Mucosa of stomach (tissue), 1 donor: ENCODE results near the gene GJB2.

Experiments used
- H3K27me3 ChIP-seq: one replicate; pipeline ENCODE4 v1.7.0; 2013; ENCODE audit warnings: mild to moderate bottlenecking, low read length; ENCODE audit not compliant: control insufficient read depth, insufficient read depth
- H3K36me3 ChIP-seq: one replicate; pipeline ENCODE4 v1.7.0; 2013; ENCODE audit warnings: low read length; ENCODE audit not compliant: control insufficient read depth, insufficient read depth
- H3K4me1 ChIP-seq: one replicate; pipeline ENCODE4 v1.7.0; 2013; ENCODE audit warnings: mild to moderate bottlenecking, low read length; ENCODE audit not compliant: control insufficient read depth, insufficient read depth
- H3K4me3 ChIP-seq: one replicate; pipeline ENCODE4 v1.7.0; 2013; ENCODE audit warnings: low read length
- H3K9ac ChIP-seq: one replicate; pipeline ENCODE4 v1.7.0; 2013; ENCODE audit warnings: mild to moderate bottlenecking, low read length, moderate library complexity
- H3K9me3 ChIP-seq: one replicate; pipeline ENCODE4 v1.7.0; 2013; ENCODE audit warnings: mild to moderate bottlenecking, low read length, moderate library complexity; ENCODE audit not compliant: control insufficient read depth
- donor health status: Pancreatic carcinoma.

The GJB2 gene

GRCh38 chr13:20192836-20193161 is at the start of gene GJB2:
GJB2 (minus strand) TSS chr13:20192938; CDS start chr13:20189581, 3,357 bp downstream.
- Histone ChIP-seq H3K9ac (peak within 1 kb of the TSS; percentile 40), H3K36me3 (no peaks in the 10 kb centered on the region), H3K4me1 (peaks cover 24% of the 10 kb centered on the region), H3K4me3 (peak within 1 kb of the TSS; percentile 23), H3K27me3 (peaks cover 33% of the 10 kb centered on the region), H3K9me3 (no peaks in the 10 kb centered on the region)

GRCh38 chr13:20241593-20241992 is 48.9 kb upstream of the GJB2 start:
- H3K9ac ChIP-seq = no peak overlapping the region
- H3K4me3 ChIP-seq = no peak overlapping the region
- H3K27me3 ChIP-seq = no peaks in the 10 kb centered on the region
- H3K4me1 ChIP-seq = peaks cover 36% of the 10 kb centered on the region
- H3K9me3 ChIP-seq = no peaks in the 10 kb centered on the region
- no peaks in the 10 kb centered on the region for H3K36me3 ChIP-seq

GRCh38 chr13:20239748-20240147 is 47.0 kb upstream of the GJB2 start:
- Histone ChIP-seq H3K9ac (no peak overlapping the region), H3K4me1 (peaks cover 36% of the 10 kb centered on the region), H3K27me3 (no peaks in the 10 kb centered on the region), H3K36me3 (no peaks in the 10 kb centered on the region), H3K9me3 (no peaks in the 10 kb centered on the region), H3K4me3 (no peak overlapping the region)

GRCh38 chr13:20232556-20233277 is 40.0 kb upstream of the GJB2 start:
- Histone ChIP-seq H3K27me3 (peaks cover 22% of the 10 kb centered on the region), H3K4me3 (no peak overlapping the region), H3K9me3 (no peaks in the 10 kb centered on the region), H3K9ac (no peak overlapping the region), H3K36me3 (no peaks in the 10 kb centered on the region), H3K4me1 (no peaks in the 10 kb centered on the region)

- Histone ChIP-seq H3K27me3 (peaks cover 22% of the 10 kb centered on the region), H3K36me3 (no peaks in the 10 kb centered on the region), H3K4me1 (no peaks in the 10 kb centered on the region), H3K4me3 (no peak within 1 kb of the TSS), H3K9me3 (no peaks in the 10 kb centered on the region), H3K9ac (peak within 1 kb of the TSS; percentile 39)
Observed at GRCh38 chr13:20231839-20232555, 39.3 kb upstream of the GJB2 start, which contains the start of gene GJB6. GJB6 (minus strand) TSS chr13:20232319; CDS start chr13:20223480, 8,839 bp downstream.

GRCh38 chr13:20230913-20231838 is 38.4 kb upstream of the GJB2 start:
- Histone ChIP-seq H3K9ac (peak overlapping the region; percentile 39), H3K9me3 (no peaks in the 10 kb centered on the region), H3K36me3 (no peaks in the 10 kb centered on the region), H3K4me1 (no peaks in the 10 kb centered on the region), H3K4me3 (no peak overlapping the region), H3K27me3 (peaks cover 22% of the 10 kb centered on the region)

GRCh38 chr13:20227730-20228129 is 35.0 kb upstream of the GJB2 start:
- H3K36me3 ChIP-seq = no peaks in the 10 kb centered on the region
- no peak overlapping the region for H3K9ac ChIP-seq
- H3K27me3 ChIP-seq = peaks cover 20% of the 10 kb centered on the region
- H3K4me3 ChIP-seq = no peak overlapping the region
- H3K9me3 ChIP-seq = no peaks in the 10 kb centered on the region
- no peaks in the 10 kb centered on the region for H3K4me1 ChIP-seq

DNA sequence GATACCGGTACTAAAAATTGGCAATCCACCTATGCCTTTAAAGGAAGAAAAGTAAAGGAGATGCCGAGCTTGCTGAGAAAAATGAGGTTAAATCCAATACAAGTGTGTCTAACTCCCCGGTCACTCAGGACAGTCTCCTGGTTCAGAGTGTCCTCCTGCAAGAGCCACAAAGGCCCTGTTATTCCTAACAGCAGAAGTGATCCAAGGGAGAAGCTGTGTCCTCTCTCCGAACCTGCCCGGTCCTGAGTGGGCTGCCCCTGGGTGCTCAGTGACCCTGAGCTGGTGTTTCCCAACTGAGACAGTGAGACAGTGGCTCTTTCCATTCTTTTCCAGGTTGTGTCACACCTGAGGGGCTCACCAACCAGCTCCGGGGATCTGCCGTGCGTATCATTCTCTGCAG is 34.5 kb upstream of the GJB2 start:
- Histone ChIP-seq H3K9ac (no peak overlapping the region), H3K4me1 (no peaks in the 10 kb centered on the region), H3K27me3 (peaks cover 16% of the 10 kb centered on the region), H3K9me3 (no peaks in the 10 kb centered on the region), H3K36me3 (no peaks in the 10 kb centered on the region), H3K4me3 (no peak overlapping the region)

GRCh38 chr13:20222553-20222952 is 29.8 kb upstream of the GJB2 start:
- Histone ChIP-seq H3K9me3 (no peaks in the 10 kb centered on the region), H3K9ac (no peak overlapping the region), H3K27me3 (no peaks in the 10 kb centered on the region), H3K4me3 (no peak overlapping the region), H3K4me1 (no peaks in the 10 kb centered on the region), H3K36me3 (no peaks in the 10 kb centered on the region)

- Histone ChIP-seq H3K9ac (no peak overlapping the region), H3K27me3 (no peaks in the 10 kb centered on the region), H3K4me1 (no peaks in the 10 kb centered on the region), H3K9me3 (no peaks in the 10 kb centered on the region), H3K36me3 (no peaks in the 10 kb centered on the region), H3K4me3 (no peak overlapping the region)
Observed at GRCh38 chr13:20221772-20222171, 29.0 kb upstream of the GJB2 start.

- Histone ChIP-seq H3K4me3 (no peak overlapping the region), H3K27me3 (no peaks in the 10 kb centered on the region), H3K9me3 (no peaks in the 10 kb centered on the region), H3K9ac (no peak overlapping the region), H3K4me1 (no peaks in the 10 kb centered on the region), H3K36me3 (no peaks in the 10 kb centered on the region)
Observed at GRCh38 chr13:20219577-20219976, 26.8 kb upstream of the GJB2 start.

DNA sequence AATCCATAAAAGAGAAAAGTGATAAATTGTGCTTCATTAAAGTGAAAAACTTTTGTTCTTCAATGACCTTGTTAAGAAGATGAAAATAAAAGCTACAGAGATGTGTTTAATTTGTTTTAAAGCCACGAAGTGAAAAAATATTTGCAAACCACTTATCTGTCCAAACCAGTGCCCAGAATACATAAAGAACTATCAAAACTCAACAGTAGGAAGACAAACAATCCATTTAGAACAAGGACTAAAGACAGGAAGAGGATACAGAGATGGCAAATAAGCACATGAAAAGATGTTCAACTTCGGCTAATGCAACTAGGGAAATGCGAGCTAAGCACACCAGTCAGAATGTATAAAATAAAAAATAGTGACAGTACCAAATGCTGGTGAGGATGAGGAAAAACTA is 24.4 kb upstream of the GJB2 start:
- Histone ChIP-seq H3K36me3 (no peaks in the 10 kb centered on the region), H3K4me1 (no peaks in the 10 kb centered on the region), H3K9ac (no peak overlapping the region), H3K9me3 (no peaks in the 10 kb centered on the region), H3K27me3 (no peaks in the 10 kb centered on the region), H3K4me3 (no peak overlapping the region)
